ENCODE results near the gene KLHL26. TPM values are rescaled to one million over a fixed set of nuclear protein-coding genes. Genes with fewer than 3 reads are reported as not detected.

Gene KLHL26
- total and polyA plus RNA-seq, 9 of the 15 experiments (the other 6 are each of a cell fraction or from before 2014, with no cell fraction given), result 0.13 to 13.3 (median 1.4) TPM

GRCh38 chr19:18683109-18683957, 46.5 kb downstream of the KLHL26 start, which contains the start of gene CRTC1 (continued):
- TF ChIP-seq CCNT2 (IDR thresholded peaks at IDR 0.05; ENCODE audit: borderline replicate concordance, extremely low read depth, insufficient read length, low read depth, low read length) (peak; percentile 68), NR2C2 (CRISPR knock-in tag; IDR thresholded peaks at IDR 0.05) (no peak), NR2C2 (tag; IDR thresholded peaks at IDR 0.05) (no peak), NCOR1 (IDR thresholded peaks at IDR 0.05) (peak; percentile 41; the same call in 1 of the 2 replicates), KDM5B (IDR thresholded peaks at IDR 0.05; ENCODE audit: insufficient replicate concordance, low read depth, low read length) (peak; percentile 54), ZNF785 (CRISPR knock-in tag; IDR thresholded peaks at IDR 0.05) (no peak), ELK1 (CRISPR knock-in tag; IDR thresholded peaks at IDR 0.05) (no peak), ARID1B (IDR thresholded peaks at IDR 0.05) (peak; percentile 43; the same call in 1 of the 2 replicates), CREB3L1 (IDR thresholded peaks at IDR 0.05; ENCODE audit: borderline replicate concordance, low read depth) (0 out of 2 replicates have a peak, but pooled peaks have one; percentile 39), TOE1 (IDR thresholded peaks at IDR 0.05; ENCODE audit: borderline replicate concordance) (0 out of 2 replicates have a peak, but pooled peaks have one; percentile 63), TOE1 (CRISPR knock-in tag; IDR thresholded peaks at IDR 0.05; ENCODE audit: borderline replicate concordance, low read depth) (no peak), SRSF3 (IDR thresholded peaks at IDR 0.05; ENCODE audit: insufficient read depth, low read length) (no peak), PHB (CRISPR knock-in tag; IDR thresholded peaks at IDR 0.05) (no peak), HDAC1 (IDR thresholded peaks at IDR 0.05) (peak in 1 of 2 experiments; percentile 55; a peak in 2 of 4 replicates), ARHGAP35 (IDR thresholded peaks at IDR 0.05; ENCODE audit: partially characterized antibody) (no peak), DIDO1 (tag; IDR thresholded peaks at IDR 0.05; ENCODE audit: low read depth) (no peak), CBX3 (IDR thresholded peaks at IDR 0.05; ENCODE audit: borderline replicate concordance in 1 of 2, low read length in 2 of 2) (peak in 1 of 2 experiments; percentile 29; a peak in 1 of 3 replicates), NFATC3 (IDR thresholded peaks at IDR 0.05) (no peak), SP1 (CRISPR knock-in tag; IDR thresholded peaks at IDR 0.05) (0 out of 2 replicates have a peak, but pooled peaks have one; percentile 45), FOXP4 (CRISPR knock-in tag; IDR thresholded peaks at IDR 0.05; ENCODE audit: borderline replicate concordance) (no peak), ZNF766 (CRISPR knock-in tag; conservative IDR thresholded peaks at IDR 0.05) (peak; percentile 16; the same call in 1 of the 2 replicates), ZNF655 (CRISPR knock-in tag; IDR thresholded peaks at IDR 0.05) (no peak)
